ENCODE results near the gene TMEM174.

GRCh38 chr5:73188764-73189531 is 16.0 kb downstream of the TMEM174 start:
- no peak for TF ChIP-seq CTCF (conservative IDR thresholded peaks at IDR 0.05; ENCODE audit: low read length)
- TF ChIP-seq EZH2phosphoT487 (IDR thresholded peaks at IDR 0.05; ENCODE audit: borderline replicate concordance, low read depth, low read length), result no peak

Measured in OCI-LY7 (cell line).